GM18868 (cell line): ENCODE measurements around the gene SERGEF.
A peak's percentile ranks its signal among the peaks of the same experiment; 100 is the strongest.

Experiments used
- ATAC-seq: cut with Tn5 transposase; IDR thresholded peaks from one replicate; pipeline ENCODE4 v1.9.1; 2021; ENCODE audit warnings: mild to moderate bottlenecking, moderate library complexity; ENCODE audit not compliant: unreplicated experiment

Gene SERGEF

GRCh38 chr11:18012906-18013781, at the start of gene SERGEF:
TSS of gene SERGEF (minus strand) at chr11:18013047. CDS start at chr11:18013010, 37 bp downstream.
- peak; percentile 95 for ATAC-seq

GRCh38 chr11:18061351-18061750, 48.5 kb upstream of the SERGEF start:
- no peak for ATAC-seq

GRCh38 chr11:18056561-18057181, 43.8 kb upstream of the SERGEF start:
- ATAC-seq = no peak

- ATAC-seq = no peak
Measured at GRCh38 chr11:18054511-18055103, 41.8 kb upstream of the SERGEF start.

GRCh38 chr11:18050848-18051247, 38.0 kb upstream of the SERGEF start:
- no peak for ATAC-seq

- ATAC-seq = no peak
Measured at GRCh38 chr11:18046116-18046777, 33.4 kb upstream of the SERGEF start, which contains the start of gene TPH1. TSS of gene TPH1 (minus strand) at chr11:18046269. CDS start at chr11:18040762, 5,507 bp downstream.

- no peak for ATAC-seq
Measured at GRCh38 chr11:18036456-18036855, 23.6 kb upstream of the SERGEF start.

- ATAC-seq = no peak
Measured at GRCh38 chr11:18027475-18027874, 14.6 kb upstream of the SERGEF start.

- ATAC-seq = no peak
Measured at GRCh38 chr11:18022419-18022818, 9.6 kb upstream of the SERGEF start.

GRCh38 chr11:18019650-18020049, 6.8 kb upstream of the SERGEF start:
- ATAC-seq = no peak

GRCh38 chr11:18016789-18017188, 3.9 kb upstream of the SERGEF start:
- ATAC-seq = no peak

GRCh38 chr11:18014876-18015275, 2.0 kb upstream of the SERGEF start:
- ATAC-seq = no peak

- ATAC-seq = no peak
Measured at GRCh38 chr11:18013790-18014507, 1.1 kb upstream of the SERGEF start.

- no peak for ATAC-seq
Measured at GRCh38 chr11:18012122-18012905, 533 bp downstream of the SERGEF start.

GRCh38 chr11:18011633-18012032, 1.2 kb downstream of the SERGEF start:
- no peak for ATAC-seq

- ATAC-seq = no peak
Measured at GRCh38 chr11:18010977-18011586, 1.8 kb downstream of the SERGEF start.

- no peak for ATAC-seq
Measured at GRCh38 chr11:18010121-18010670, 2.7 kb downstream of the SERGEF start.

GRCh38 chr11:18005376-18006129, 7.3 kb downstream of the SERGEF start:
- ATAC-seq = no peak
